ENCODE measurements around the gene ACOX3. TPM values are rescaled to one million over a fixed set of nuclear protein-coding genes. Genes with fewer than 3 reads are reported as not detected.

The ACOX3 gene
- total RNA-seq, 6 donors from 2014 or later, result 23.7 to 56.6 (median 31.8) TPM

- peaks cover 5 to 12% (median 11%) of the 10 kb centered on the region in 4 donors for H3K4me1 ChIP-seq
- peaks cover 3 to 61% (median 40%) of the 10 kb centered on the region in 4 donors for H3K36me3 ChIP-seq
- ATAC-seq (ENCODE audit: low FRiP score in 2 of 2) (no peak), DNase-seq (peak in 1 of 2 donors; percentile 57)
- WGBS, 2 donors, result 91 to 94% methylated on average over 7 to 14 of the region's 14 CpGs
- TF ChIP-seq CTCF (IDR thresholded peaks at IDR 0.05) (no peak), POLR2A (IDR thresholded peaks at IDR 0.05) (no peak), EP300 (IDR thresholded peaks at IDR 0.05) (no peak)
- no peak overlapping the region for H3K4me3 ChIP-seq
- no peaks in the 10 kb centered on the region for H3K27me3 ChIP-seq
- H3K9me3 ChIP-seq, result no peaks in the 10 kb centered on the region
- no peak overlapping the region for H3K27ac ChIP-seq
These were observed 29.0 kb upstream of the ACOX3 start for GRCh38 chr4:8469550-8469949.

GRCh38 chr4:8468746-8469535 lies 28.4 kb upstream of the ACOX3 start:
- no peaks in the 10 kb centered on the region for H3K9me3 ChIP-seq
- ATAC-seq (ENCODE audit: low FRiP score in 2 of 2) (peak; percentile 65 to 76), DNase-seq (peak; percentile 72 to 74)
- H3K27me3 ChIP-seq, result no peaks in the 10 kb centered on the region
- TF ChIP-seq POLR2A (IDR thresholded peaks at IDR 0.05), result no peak
- peak; percentile 71 to 87 (median 85) for TF ChIP-seq CTCF (IDR thresholded peaks at IDR 0.05)
- H3K27ac ChIP-seq, result no peak overlapping the region
- H3K4me1 ChIP-seq, result peaks cover 5 to 12% (median 11%) of the 10 kb centered on the region in 4 donors
- H3K36me3 ChIP-seq, result peaks cover 3 to 67% (median 41%) of the 10 kb centered on the region in 4 donors
- WGBS, 2 donors, result 49 to 54% methylated on average over 20 to 21 of the region's 21 CpGs
- no peak overlapping the region for H3K4me3 ChIP-seq

- WGBS, 2 donors, result 95 to 96% methylated on average over 14 to 18 of the region's 18 CpGs
- peak in 1 of 2 donors; percentile 71 for DNase-seq
- TF ChIP-seq CTCF (IDR thresholded peaks at IDR 0.05) (no peak), POLR2AphosphoS5 (IDR thresholded peaks at IDR 0.05) (no peak), POLR2A (IDR thresholded peaks at IDR 0.05) (no peak), EP300 (IDR thresholded peaks at IDR 0.05) (no peak)
- Histone ChIP-seq H3K27ac (no peak overlapping the region), H3K4me3 (no peak overlapping the region), H3K4me1 (peaks cover 0 to 4% (median under 1%) of the 10 kb centered on the region in 4 donors), H3K36me3 (peaks cover 3 to 80% (median 47%) of the 10 kb centered on the region in 4 donors), H3K9me3 (no peaks in the 10 kb centered on the region), H3K27me3 (no peaks in the 10 kb centered on the region)
- no peak for ATAC-seq (ENCODE audit: low FRiP score in 2 of 2)
These were observed 26.5 kb upstream of the ACOX3 start for GRCh38 chr4:8467016-8467415.

GRCh38 chr4:8465615-8466611 lies 25.4 kb upstream of the ACOX3 start:
- Histone ChIP-seq H3K36me3 (peaks cover 3 to 84% (median 50%) of the 10 kb centered on the region in 4 donors), H3K9me3 (no peaks in the 10 kb centered on the region), H3K27ac (no peak overlapping the region), H3K4me3 (no peak overlapping the region), H3K27me3 (no peaks in the 10 kb centered on the region), H3K4me1 (peaks cover 0 to 3% (median 0%) of the 10 kb centered on the region in 4 donors)
- TF ChIP-seq CTCF (IDR thresholded peaks at IDR 0.05), result no peak
- TF ChIP-seq EP300 (IDR thresholded peaks at IDR 0.05), result no peak
- DNase-seq (peak in 1 of 2 donors; percentile 60), ATAC-seq (ENCODE audit: low FRiP score in 2 of 2) (peak in 1 of 2 donors; percentile 42)
- 86 to 87% methylated on average over 22 to 31 of the region's 31 CpGs for WGBS, 2 donors
